Transverse colon (tissue), 4 donors: ENCODE results near the gene GRM1. TPM values are rescaled to one million over a fixed set of nuclear protein-coding genes. Genes with fewer than 3 reads are reported as not detected.

Experiments
- DNase-seq: peaks from one replicate; pipeline ENCODE4 v3.0.0-alpha.2; 2019
- H3K27ac ChIP-seq, 4 donors: fragments of 200-600 bp; sonication (generic); 2 replicates each; pipeline ENCODE4 v1.5.1; 2016 to 2018; ENCODE audit warnings: inconsistent platforms in 4 of 4
- H3K27me3 ChIP-seq: fragments of 200-600 bp; sonication (generic); 2 replicates; pipeline ENCODE4 v1.5.1; 2017; ENCODE audit warnings: inconsistent platforms
- H3K36me3 ChIP-seq, 4 donors: fragments of 200-600 bp; sonication (generic); 2 replicates each; pipeline ENCODE4 v1.5.1; 2017 to 2019; ENCODE audit warnings: inconsistent platforms in 4 of 4
- H3K4me1 ChIP-seq, 4 donors: fragments of 200-600 bp; sonication (generic); 2 replicates each; pipeline ENCODE4 v1.5.1; 2017 to 2020; ENCODE audit warnings: inconsistent platforms in 4 of 4
- H3K4me3 ChIP-seq, 4 donors: fragments of 200-600 bp; sonication (generic); 1 replicate in 1 of 4; 2 replicates in 3 of 4; pipeline versions ENCODE4 v1.5.1 to v1.6.1; 2017 to 2019; ENCODE audit warnings: inconsistent platforms in 4 of 4
- H3K9me3 ChIP-seq, 2 donors: fragments of 200-600 bp; sonication (generic); 2 replicates each; pipeline ENCODE4 v1.5.1; 2017 to 2019; ENCODE audit warnings: inconsistent platforms in 2 of 2
- CTCF ChIP-seq, 5 experiments: fragments of 200-600 bp in 3 of 5; fragments of 450-650 bp in 2 of 5; sonication (generic) in 3 of 5; IDR thresholded peaks; 1 replicate in 2 of 5; 2 replicates in 3 of 5; pipeline ENCODE4 v1.5.1; 2016 to 2017; ENCODE audit warnings: antibody characterized with exemption in 5 of 5, inconsistent platforms in 3 of 5, mild to moderate bottlenecking in 2 of 5, moderate library complexity in 1 of 5
- EP300 ChIP-seq: sonication (generic); formaldehyde crosslinking; IDR thresholded peaks from one replicate; pipeline ENCODE4 v1.6.1; 2017; ENCODE audit warnings: antibody characterized with exemption, low read depth
- POLR2A ChIP-seq: fragments of 450-650 bp; IDR thresholded peaks from one replicate; pipeline ENCODE4 v1.6.1; 2016; ENCODE audit warnings: antibody characterized with exemption, mild to moderate bottlenecking, moderate library complexity
- POLR2AphosphoS5 ChIP-seq, 3 donors: sonication (generic); formaldehyde crosslinking; IDR thresholded peaks; one replicate each; pipeline ENCODE4 v1.6.1; 2016; ENCODE audit warnings: antibody characterized with exemption in 3 of 3
- WGBS, 2 donors: methylation state at CpG; one replicate each; pipeline ENCODE4 v1.1.5; 2018; ENCODE audit warnings: low coverage in 1 of 2; 5-methylcytosine and 5-hydroxymethylcytosine counted together
- in situ Hi-C, 4 donors: fragments of 200-750 bp; cut with MboI; loops; one replicate each; pipeline versions ENCODE4 v1.15.0 to v1.15.1; 2017; ENCODE audit warnings: low sequenced_read_pairs in 3 of 4, low pct_ligation_motif_present in 1 of 4, low pct_unique_long_range_greater_than_20kb in 1 of 4
- intact Hi-C: fragments of 100-400 bp; cut with DNase I; formaldehyde crosslinking; loops from one replicate; pipeline ENCODE4 v1.15.1; 2023; ENCODE audit warnings: low total_unique reads
- total RNA-seq, 4 donors: library from RNA; depleted of rRNA; stranded (reverse); fragments of >200 nt; gene quantifications; one replicate each; pipeline ENCODE4 v1.1.0, GENCODE V29; 2016

GRM1 gene
- total RNA-seq, 4 donors from 2014 or later, result 0.16 TPM; not detected in 3

GRCh38 chr6:146154197-146154596, 125.3 kb downstream of the GRM1 start:
- Histone ChIP-seq H3K27ac (no peak overlapping the region), H3K4me3 (no peak overlapping the region), H3K27me3 (no peaks in the 10 kb centered on the region), H3K36me3 (no peaks in the 10 kb centered on the region), H3K9me3 (no peaks in the 10 kb centered on the region), H3K4me1 (no peaks in the 10 kb centered on the region)
- no peak for TF ChIP-seq EP300
- TF ChIP-seq POLR2AphosphoS5 (IDR thresholded peaks at IDR 0.05), result no peak
- TF ChIP-seq POLR2A, result no peak
- TF ChIP-seq CTCF (IDR thresholded peaks at IDR 0.05), result no peak
- 18 to 32% methylated on average over 4 to 6 of the region's 6 CpGs for WGBS, 2 donors
- in situ Hi-C loops, result no loop called here
- DNase-seq, result no peak
- intact Hi-C loops, result no loop called here

GRCh38 chr6:146161664-146162063, 132.8 kb downstream of the GRM1 start:
- Histone ChIP-seq H3K27ac (no peak overlapping the region), H3K9me3 (no peaks in the 10 kb centered on the region), H3K4me1 (no peaks in the 10 kb centered on the region), H3K4me3 (no peak overlapping the region), H3K27me3 (no peaks in the 10 kb centered on the region), H3K36me3 (no peaks in the 10 kb centered on the region)
- intact Hi-C loops (no loop called here), in situ Hi-C loops (no loop called here)
- DNase-seq, result no peak
- WGBS, 2 donors, result 82 to 85% methylated on average over 4 to 5 of the region's 5 CpGs
- TF ChIP-seq CTCF (IDR thresholded peaks at IDR 0.05), result no peak
- no peak for TF ChIP-seq EP300
- no peak for TF ChIP-seq POLR2A
- TF ChIP-seq POLR2AphosphoS5 (IDR thresholded peaks at IDR 0.05), result no peak

GRCh38 chr6:146169872-146170271, 141.0 kb downstream of the GRM1 start:
- Histone ChIP-seq H3K27ac (no peak overlapping the region), H3K9me3 (peaks cover 0 to 11% of the 10 kb centered on the region in 2 donors), H3K36me3 (no peaks in the 10 kb centered on the region), H3K4me3 (no peak overlapping the region), H3K27me3 (no peaks in the 10 kb centered on the region), H3K4me1 (no peaks in the 10 kb centered on the region)
- no peak for DNase-seq
- no peak for TF ChIP-seq POLR2AphosphoS5 (IDR thresholded peaks at IDR 0.05)
- TF ChIP-seq CTCF (IDR thresholded peaks at IDR 0.05), result no peak
- WGBS, 2 donors, result 45 to 67% methylated on average over 1 of the region's 1 CpG
- intact Hi-C loops, result no loop called here
- in situ Hi-C loops, result no loop called here

- intact Hi-C loops, result no loop called here
- Histone ChIP-seq H3K27me3 (no peaks in the 10 kb centered on the region), H3K27ac (no peak overlapping the region), H3K4me3 (no peak overlapping the region), H3K36me3 (no peaks in the 10 kb centered on the region), H3K4me1 (no peaks in the 10 kb centered on the region), H3K9me3 (no peaks in the 10 kb centered on the region)
- DNase-seq, result no peak
- in situ Hi-C loops, result no loop called here
- no peak for TF ChIP-seq EP300
- 96 to 100% methylated on average over 1 of the region's 1 CpG for WGBS, 2 donors
Observed at GRCh38 chr6:146177785-146178184, 148.9 kb downstream of the GRM1 start.

GRCh38 chr6:146183831-146184230, 155.0 kb downstream of the GRM1 start:
- Histone ChIP-seq H3K9me3 (no peaks in the 10 kb centered on the region), H3K36me3 (no peaks in the 10 kb centered on the region), H3K4me1 (no peaks in the 10 kb centered on the region), H3K27me3 (no peaks in the 10 kb centered on the region), H3K27ac (no peak overlapping the region), H3K4me3 (no peak overlapping the region)
- TF ChIP-seq POLR2A (no peak), EP300 (no peak), CTCF (IDR thresholded peaks at IDR 0.05) (no peak), POLR2AphosphoS5 (IDR thresholded peaks at IDR 0.05) (no peak)
- DNase-seq, result no peak
- 29 to 56% methylated on average over 1 of the region's 1 CpG for WGBS, 2 donors
- intact Hi-C loops (no loop called here), in situ Hi-C loops (no loop called here)
